ENCODE measurements around the gene UBALD2.

GRCh38 chr17:76266244-76266938, 1.2 kb downstream of the UBALD2 start:
- no peak for TF ChIP-seq EP300 (IDR thresholded peaks at IDR 0.05)
- TF ChIP-seq, protein P1, sequence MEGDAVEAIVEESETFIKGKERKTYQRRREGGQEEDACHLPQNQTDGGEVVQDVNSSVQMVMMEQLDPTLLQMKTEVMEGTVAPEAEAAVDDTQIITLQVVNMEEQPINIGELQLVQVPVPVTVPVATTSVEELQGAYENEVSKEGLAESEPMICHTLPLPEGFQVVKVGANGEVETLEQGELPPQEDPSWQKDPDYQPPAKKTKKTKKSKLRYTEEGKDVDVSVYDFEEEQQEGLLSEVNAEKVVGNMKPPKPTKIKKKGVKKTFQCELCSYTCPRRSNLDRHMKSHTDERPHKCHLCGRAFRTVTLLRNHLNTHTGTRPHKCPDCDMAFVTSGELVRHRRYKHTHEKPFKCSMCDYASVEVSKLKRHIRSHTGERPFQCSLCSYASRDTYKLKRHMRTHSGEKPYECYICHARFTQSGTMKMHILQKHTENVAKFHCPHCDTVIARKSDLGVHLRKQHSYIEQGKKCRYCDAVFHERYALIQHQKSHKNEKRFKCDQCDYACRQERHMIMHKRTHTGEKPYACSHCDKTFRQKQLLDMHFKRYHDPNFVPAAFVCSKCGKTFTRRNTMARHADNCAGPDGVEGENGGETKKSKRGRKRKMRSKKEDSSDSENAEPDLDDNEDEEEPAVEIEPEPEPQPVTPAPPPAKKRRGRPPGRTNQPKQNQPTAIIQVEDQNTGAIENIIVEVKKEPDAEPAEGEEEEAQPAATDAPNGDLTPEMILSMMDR (IDR thresholded peaks at IDR 0.05): no peak
- no peak for TF ChIP-seq POLR2AphosphoS5 (IDR thresholded peaks at IDR 0.05)
- TF ChIP-seq POLR2A (IDR thresholded peaks at IDR 0.05): no peak
